HCT116 (cell line): ENCODE data around the gene AMBRA1. TPM values are rescaled to one million over a fixed set of nuclear protein-coding genes. Genes with fewer than 3 reads are reported as not detected.
A peak's percentile ranks its signal among the peaks of the same experiment; 100 is the strongest.

Experiments
- ATAC-seq: fragments of 200-7000 bp; cut with Tn5 transposase; 2 replicates; pipeline ENCODE4 v1.9.1; 2020; ENCODE audit warnings: mild to moderate bottlenecking, moderate library complexity
- BruUV-seq: library from RNA; stranded (reverse); fragments of 400-500 nt; replicated peaks from 2 replicates; lab custom pipeline; 2021; lab: Mats Ljungman, UMichigan
- CTCF ChIA-PET: fragments of 300-600 bp; sonication (Branson Sonifier 250); formaldehyde crosslinking; loops from one replicate; lab custom pipeline; 2021; ENCODE audit warnings: antibody characterized with exemption; lab: Charles Lee
- POLR2A ChIA-PET: fragments of 300-600, 350-600 bp; sonication (Branson Sonifier 250); formaldehyde crosslinking; loops from one replicate; lab custom pipeline; 2021; ENCODE audit warnings: antibody characterized with exemption; lab: Charles Lee
- RAD21 ChIA-PET, 2 experiments: fragments of 300-600 bp; sonication (Branson Sonifier 250); formaldehyde crosslinking; loops; one replicate each; lab custom pipeline; 2023; ENCODE audit warnings: low total read pairs in 2 of 2; ENCODE audit not compliant: uncharacterized antibody in 2 of 2, unreplicated experiment in 2 of 2, low non-redundant PET in 1 of 2; lab: Charles Lee
- DNase-seq: peaks from one replicate; pipeline ENCODE4 v3.0.0-alpha.2; 2010; ENCODE audit warnings: low read depth, low spot score
- H2AFZ ChIP-seq: fragments of 200-600 bp; shearing (Covaris generic), sonication (generic); 2 replicates; pipeline ENCODE4 v1.6.1; 2017; ENCODE audit warnings: low read depth, mixed run types, mixed read lengths, antibody characterized with exemption, low read length; ENCODE audit not compliant: poor library complexity, severe bottlenecking
- H3K27ac ChIP-seq: 2 replicates; pipeline ENCODE4 v1.5.1; 2012; ENCODE audit warnings: low read depth, low read length
- H3K27me3 ChIP-seq: fragments of 200-600 bp; sonication (generic); 2 replicates; pipeline ENCODE4 v1.6.1; 2016; ENCODE audit warnings: mixed run types, low read length, mixed read lengths; ENCODE audit not compliant: insufficient read depth
- H3K36me3 ChIP-seq, 2 experiments: fragments of 200-500 bp in 1 of 2; fragments of 200-600 bp in 1 of 2; sonication (Bioruptor generic) in 1 of 2; sonication (generic) in 1 of 2; 2 replicates each; pipeline versions ENCODE4 v1.5.1 to v1.6.1; 2014 to 2016; ENCODE audit warnings: low read length in 2 of 2, inconsistent platforms in 1 of 2, mixed read lengths in 1 of 2, mixed run types in 1 of 2; ENCODE audit not compliant: insufficient read depth in 2 of 2, control insufficient read depth in 1 of 2
- H3K4me1 ChIP-seq, 2 experiments: fragments of 200-600 bp in 1 of 2; sonication (generic) in 1 of 2; 2 replicates each; pipeline versions ENCODE4 v1.5.1 to v1.6.1; 2012 to 2017; ENCODE audit warnings: low read length in 2 of 2, inconsistent platforms in 1 of 2, mild to moderate bottlenecking in 1 of 2, mixed read lengths in 1 of 2, mixed run types in 1 of 2, moderate library complexity in 1 of 2; ENCODE audit not compliant: insufficient read depth in 2 of 2, control insufficient read depth in 1 of 2
- H3K4me2 ChIP-seq: fragments of 200-600 bp; sonication (generic); 2 replicates; pipeline ENCODE4 v1.6.1; 2017; ENCODE audit warnings: mixed run types, low read length, mixed read lengths
- H3K4me3 ChIP-seq, 2 experiments: fragments of 200-600 bp in 1 of 2; sonication (generic) in 1 of 2; replicated peaks in 1 of 2; 2 replicates each; pipeline ENCODE4 v1.5.1; 2011 to 2016; ENCODE audit warnings: low read length in 2 of 2, control low read depth in 1 of 2, low read depth in 1 of 2, mild to moderate bottlenecking in 1 of 2, mixed read lengths in 1 of 2, mixed run types in 1 of 2
- H3K79me2 ChIP-seq: fragments of 200-600 bp; sonication (generic); 2 replicates; pipeline ENCODE4 v1.6.1; 2017; ENCODE audit warnings: mild to moderate bottlenecking, mixed run types, low read length, moderate library complexity, mixed read lengths; ENCODE audit not compliant: insufficient read depth
- H3K9ac ChIP-seq: fragments of 200-600 bp; sonication (generic); 2 replicates; pipeline ENCODE4 v1.6.1; 2016; ENCODE audit warnings: low read length, mixed read lengths
- H3K9me2 ChIP-seq: fragments of 200-600 bp; sonication (generic), shearing (Covaris generic); 2 replicates; pipeline ENCODE4 v1.6.1; 2017; ENCODE audit warnings: mixed run types, mild to moderate bottlenecking, moderate library complexity; ENCODE audit not compliant: insufficient read depth
- H3K9me3 ChIP-seq, 2 experiments: fragments of 200-500 bp in 1 of 2; fragments of 200-600 bp in 1 of 2; sonication (Bioruptor generic) in 1 of 2; sonication (generic) in 1 of 2; 2 replicates each; pipeline ENCODE4 v1.6.1; 2014 to 2017; ENCODE audit warnings: low read length in 2 of 2, mixed read lengths in 2 of 2, inconsistent platforms in 1 of 2, low read depth in 1 of 2, mild to moderate bottlenecking in 1 of 2, mixed run types in 1 of 2, moderate library complexity in 1 of 2; ENCODE audit not compliant: control insufficient read depth in 1 of 2, insufficient read depth in 1 of 2
- H4K20me1 ChIP-seq: fragments of 200-600 bp; sonication (generic), shearing (Covaris generic); 2 replicates; pipeline ENCODE4 v1.6.1; 2017; ENCODE audit warnings: mixed run types, mild to moderate bottlenecking, moderate library complexity; ENCODE audit not compliant: insufficient read depth
- CBX3 ChIP-seq: IDR thresholded peaks from 2 replicates; pipeline ENCODE4 v1.6.1; 2012; ENCODE audit warnings: low read depth
- CTCF ChIP-seq, 3 experiments: fragments of 200-600 bp in 1 of 3; sonication (generic) in 1 of 3; IDR thresholded peaks in 2 of 3; conservative IDR thresholded peaks in 1 of 3; 2 replicates each; pipeline ENCODE4 v1.5.1; 2012 to 2017; ENCODE audit warnings: low read depth in 2 of 3, low read length in 2 of 3, antibody characterized with exemption in 1 of 3, borderline replicate concordance in 1 of 3, control low read depth in 1 of 3, mild to moderate bottlenecking in 1 of 3, mixed read lengths in 1 of 3, mixed run types in 1 of 3, moderate library complexity in 1 of 3; ENCODE audit not compliant: insufficient read depth in 1 of 3
- EZH2 ChIP-seq: fragments of 200-600 bp; sonication (generic); IDR thresholded peaks from 2 replicates; pipeline ENCODE4 v1.6.1; 2017; ENCODE audit warnings: antibody characterized with exemption, mixed run types
- EZH2phosphoT487 ChIP-seq: fragments of 200-600 bp; IDR thresholded peaks from 2 replicates; pipeline ENCODE4 v1.6.1; 2018; ENCODE audit warnings: antibody characterized with exemption, borderline replicate concordance
- FOSL1 ChIP-seq: IDR thresholded peaks from 2 replicates; pipeline ENCODE4 v1.6.1; 2012; ENCODE audit warnings: low read depth
- RAD21 ChIP-seq: IDR thresholded peaks from 2 replicates; pipeline ENCODE4 v1.6.1; 2012; ENCODE audit warnings: low read depth, mild to moderate bottlenecking
- SP1 ChIP-seq: IDR thresholded peaks from 2 replicates; pipeline ENCODE4 v1.6.1; 2012; ENCODE audit warnings: low read depth
- TCF7L2 ChIP-seq: IDR thresholded peaks from 2 replicates; pipeline ENCODE4 v1.7.0; 2011; ENCODE audit warnings: borderline replicate concordance, inconsistent platforms; ENCODE audit not compliant: insufficient read depth, insufficient read length; ENCODE audit errors: extremely low read depth
- YY1 ChIP-seq: IDR thresholded peaks from 2 replicates; pipeline ENCODE4 v1.6.1; 2011; ENCODE audit warnings: low read length, low read depth, moderate library complexity, mild to moderate bottlenecking; ENCODE audit not compliant: insufficient replicate concordance; ENCODE audit errors: extremely low read depth
- intact Hi-C: fragments of 100-400 bp; cut with micrococcal nuclease; formaldehyde crosslinking; loops from 2 replicates; pipeline ENCODE4 v1.10.0; 2022
- total RNA-seq: library from RNA; stranded (reverse); gene quantifications from one replicate; pipeline ENCODE4 v1.2.1, GENCODE V29; 2021; ENCODE audit not compliant: unreplicated experiment

AMBRA1 gene
- total RNA-seq, 1 experiment from 2014 or later: 22.7 TPM

DNA sequence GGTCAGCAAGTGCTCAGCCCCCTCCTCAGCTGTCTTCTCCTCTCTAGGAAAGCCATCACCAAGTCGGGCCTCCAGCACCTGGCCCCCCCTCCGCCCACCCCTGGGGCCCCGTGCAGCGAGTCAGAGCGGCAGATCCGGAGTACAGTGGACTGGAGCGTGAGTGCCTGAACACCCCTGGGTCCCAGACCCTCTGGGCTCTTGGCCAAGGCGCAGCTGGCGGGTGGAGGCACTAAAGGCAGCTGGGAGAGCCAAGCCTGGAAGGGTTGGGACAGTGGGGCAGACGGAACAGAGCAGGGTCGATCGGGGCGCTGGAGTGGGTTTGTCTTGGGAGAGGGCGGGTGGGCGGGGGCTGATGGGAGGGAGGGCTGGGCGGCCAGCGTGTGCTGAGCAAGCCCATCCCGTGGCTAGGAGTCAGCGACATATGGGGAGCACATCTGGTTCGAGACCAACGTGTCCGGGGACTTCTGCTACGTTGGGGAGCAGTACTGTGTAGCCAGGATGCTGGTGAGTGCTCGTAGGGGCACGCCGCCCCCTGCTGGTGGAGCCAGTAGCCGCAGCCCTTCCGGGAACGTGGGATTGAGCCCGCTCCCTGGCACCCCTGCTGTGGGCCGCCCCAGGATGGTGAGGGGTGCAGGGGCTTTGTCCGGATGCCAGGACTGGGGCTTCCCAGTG lies 226.4 kb downstream of the AMBRA1 start:
- H4K20me1 ChIP-seq: no peaks in the 10 kb centered on the region
- no peaks in the 10 kb centered on the region for H3K9me2 ChIP-seq
- TF ChIP-seq SP1 (no peak), CBX3 (no peak), RAD21 (peak; percentile 74), TCF7L2 (no peak), CTCF (IDR thresholded peaks at IDR 0.05 in 2 of 3, conservative IDR thresholded peaks at IDR 0.05 in 1 of 3; ENCODE audit: borderline replicate concordance in 1 of 3, insufficient read depth in 1 of 3, low read depth in 2 of 3, low read length in 2 of 3) (peak; percentile 59 to 83 (median 78); a peak in 5 of 6 replicates), EZH2phosphoT487 (no peak), YY1 (no peak), FOSL1 (no peak), EZH2 (no peak)
- TF ChIP-seq, all 23 proteins: peak for 2
- H3K27ac ChIP-seq: no peak overlapping the region; the same call in 1 of the 2 replicates
- no TSS peak for BruUV-seq
- DNase-seq (no peak), ATAC-seq (peak; percentile 62)
- peaks cover 5 to 12% of the 10 kb centered on the region in 2 experiments; a peak in 3 of 4 replicates for H3K36me3 ChIP-seq
- intact Hi-C loops: loop anchor here (5.0 kb wide), 1 partner anchor 120 kb away; no protein-coding TSS in a partner anchor
- no peaks in the 10 kb centered on the region for H3K9me3 ChIP-seq
- H3K27me3 ChIP-seq: no peaks in the 10 kb centered on the region
- ChIA-PET CTCF (interaction anchor here (1.1 kb wide), 1 partner anchor 16 kb away, joined by 5 read pairs; no protein-coding TSS in a partner anchor), POLR2A (no interaction called here), RAD21 (no interaction called here)
- no peak overlapping the region for H3K9ac ChIP-seq
- H3K4me3 ChIP-seq: no peak overlapping the region
- H2AFZ ChIP-seq: no peak overlapping the region
- peaks cover 16 to 42% of the 10 kb centered on the region in 2 experiments for H3K4me1 ChIP-seq
- peaks cover 20% of the 10 kb centered on the region for H3K79me2 ChIP-seq
- no peak overlapping the region for H3K4me2 ChIP-seq
